NCI-H1105 treated with DMSO at 0.1 percent for 48 hours (cell line): Measurements from ENCODE around the gene PCMT1.
"Not testable (repeated sequence)": the region's sequence is repeated elsewhere in the genome, so short reads cannot be mapped to it uniquely, and the experiment has no call there.

ENCODE experiments used
- DNase-seq: peaks from one replicate; lab custom pipeline; 2025; lab: John Stamatoyannopoulos, UW

PCMT1 gene

DNA sequence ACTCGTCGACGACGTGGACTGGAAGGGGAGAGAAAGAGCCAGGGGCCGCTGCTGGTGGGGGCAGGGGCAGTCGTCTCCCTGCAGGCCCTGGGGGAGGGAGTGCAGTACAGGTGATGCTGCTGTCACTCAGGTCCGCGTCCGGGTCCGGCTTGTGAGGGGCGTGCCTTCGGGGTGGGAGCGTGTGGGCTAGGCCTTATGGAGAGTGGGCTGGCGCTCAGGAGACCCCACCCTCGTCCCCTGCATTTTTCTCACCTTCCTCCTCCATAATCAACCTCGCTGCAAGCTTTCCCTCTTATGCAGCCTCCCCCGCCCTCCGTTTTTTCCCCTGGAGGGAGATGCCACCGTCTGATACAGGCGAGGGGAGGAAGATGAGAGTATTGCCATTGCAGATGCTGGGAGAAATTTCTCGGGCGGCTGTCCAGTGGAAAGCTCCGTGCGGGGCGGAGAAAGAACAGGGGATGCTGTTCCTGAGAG lies 632 bp downstream of the PCMT1 start:
- peak; percentile 78 for DNase-seq

DNA sequence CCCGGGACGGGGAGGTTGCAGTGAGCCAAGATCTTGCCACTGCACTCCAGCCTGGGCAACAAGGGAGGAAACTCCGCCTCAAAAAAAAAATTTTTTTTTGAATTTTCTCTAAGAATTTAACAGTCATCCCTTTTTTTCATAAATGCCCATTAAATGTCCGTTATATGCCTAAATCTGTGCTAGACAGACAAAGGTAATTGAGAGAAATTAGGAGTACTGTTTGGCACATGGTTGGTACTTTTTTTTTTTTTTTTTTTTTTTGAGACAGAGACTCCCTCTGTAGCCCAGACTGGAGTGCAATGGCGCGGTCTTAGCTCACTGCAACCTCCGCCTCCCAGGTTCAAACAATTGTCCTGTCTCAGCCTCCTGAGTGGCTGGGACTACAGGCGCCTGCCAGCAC lies 1.7 kb downstream of the PCMT1 start:
- no peak for DNase-seq

DNA sequence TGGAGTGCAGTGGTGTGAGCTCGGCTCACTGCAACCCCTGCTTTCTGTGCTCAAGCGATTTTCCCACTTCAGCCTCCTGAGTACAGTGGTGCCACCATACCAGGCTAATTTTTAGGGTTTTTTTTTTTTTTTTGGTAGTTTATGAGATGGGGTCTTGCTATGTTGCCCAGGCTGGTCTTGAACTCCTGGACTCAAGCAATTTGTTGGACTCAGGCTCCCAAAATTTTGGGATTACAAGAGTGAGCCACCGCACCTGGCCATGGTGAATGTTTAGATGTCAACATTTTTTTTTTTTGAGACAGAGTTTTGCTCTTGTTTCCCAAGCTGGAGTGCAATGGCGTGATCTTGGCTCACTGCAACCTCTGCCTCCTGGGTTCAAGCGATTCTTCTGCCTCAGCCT lies 2.4 kb downstream of the PCMT1 start:
- DNase-seq: not testable (repeated sequence)

DNA sequence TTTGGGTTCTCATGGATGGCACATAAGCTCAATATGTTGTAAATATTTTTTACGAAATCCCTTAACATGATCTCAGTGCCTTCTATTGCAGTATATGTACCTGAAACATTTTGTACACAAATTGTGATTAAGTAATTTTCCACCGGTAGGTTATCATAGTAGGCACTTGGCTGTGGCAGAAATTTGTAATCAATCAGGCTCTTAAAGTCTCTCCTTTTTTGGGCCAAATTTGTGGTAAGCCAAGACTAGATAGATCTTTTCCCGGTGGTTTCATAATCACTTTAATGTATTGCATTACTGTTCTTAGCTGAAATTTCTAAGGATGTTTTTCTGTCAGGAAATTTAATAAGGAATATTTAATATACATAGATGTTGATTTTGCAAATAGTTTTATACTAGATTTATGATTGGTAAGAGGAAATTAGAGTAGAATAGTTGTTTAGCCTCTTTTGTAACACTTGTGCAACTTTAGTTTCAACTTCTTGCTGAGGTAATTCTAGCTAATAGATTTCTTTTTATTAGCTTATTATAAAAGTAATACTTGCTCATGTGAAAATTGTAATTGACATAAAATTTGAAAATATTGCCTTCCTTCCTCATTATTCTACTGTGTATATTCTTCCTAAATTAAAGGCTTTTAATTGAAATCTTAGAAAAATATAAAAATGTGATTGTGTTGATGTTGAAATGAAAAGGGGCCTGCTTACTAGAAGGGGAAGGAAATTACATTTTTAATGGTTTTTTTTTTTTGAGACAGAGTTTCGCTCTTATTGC lies 3.2 kb downstream of the PCMT1 start:
- DNase-seq: no peak

DNA sequence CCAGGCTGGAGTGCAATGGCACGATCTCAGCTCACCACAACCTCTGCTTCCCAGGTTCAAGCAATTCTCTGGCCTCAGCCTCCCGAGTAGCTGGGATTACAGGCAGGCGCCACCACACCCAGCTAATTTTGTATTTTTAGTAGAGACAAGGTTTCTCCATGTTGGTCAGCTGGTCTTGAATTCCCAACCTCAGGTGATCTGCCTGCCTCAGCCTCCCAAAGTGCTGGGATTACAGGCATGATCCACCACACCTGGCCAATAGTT lies 3.8 kb downstream of the PCMT1 start:
- DNase-seq: not testable (repeated sequence)

DNA sequence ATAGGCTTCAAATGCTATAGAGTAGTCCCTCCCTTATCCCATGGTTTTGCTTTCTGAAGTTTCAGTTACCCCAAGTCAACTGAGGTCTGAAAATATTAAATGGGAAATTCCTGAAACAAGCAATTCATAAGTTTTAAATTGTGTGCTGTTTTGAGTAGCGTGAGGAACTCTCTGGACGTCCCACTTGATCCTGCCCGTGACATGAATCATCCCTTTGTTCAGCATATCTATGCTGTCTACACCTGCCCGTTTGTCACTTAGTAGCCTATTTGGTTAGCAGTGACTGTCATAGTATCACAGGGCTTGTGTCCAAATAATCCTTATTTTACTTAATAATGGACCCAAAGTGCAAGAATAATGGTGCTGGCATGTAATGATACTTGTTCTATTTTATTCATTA lies 5.0 kb downstream of the PCMT1 start:
- no peak for DNase-seq

DNA sequence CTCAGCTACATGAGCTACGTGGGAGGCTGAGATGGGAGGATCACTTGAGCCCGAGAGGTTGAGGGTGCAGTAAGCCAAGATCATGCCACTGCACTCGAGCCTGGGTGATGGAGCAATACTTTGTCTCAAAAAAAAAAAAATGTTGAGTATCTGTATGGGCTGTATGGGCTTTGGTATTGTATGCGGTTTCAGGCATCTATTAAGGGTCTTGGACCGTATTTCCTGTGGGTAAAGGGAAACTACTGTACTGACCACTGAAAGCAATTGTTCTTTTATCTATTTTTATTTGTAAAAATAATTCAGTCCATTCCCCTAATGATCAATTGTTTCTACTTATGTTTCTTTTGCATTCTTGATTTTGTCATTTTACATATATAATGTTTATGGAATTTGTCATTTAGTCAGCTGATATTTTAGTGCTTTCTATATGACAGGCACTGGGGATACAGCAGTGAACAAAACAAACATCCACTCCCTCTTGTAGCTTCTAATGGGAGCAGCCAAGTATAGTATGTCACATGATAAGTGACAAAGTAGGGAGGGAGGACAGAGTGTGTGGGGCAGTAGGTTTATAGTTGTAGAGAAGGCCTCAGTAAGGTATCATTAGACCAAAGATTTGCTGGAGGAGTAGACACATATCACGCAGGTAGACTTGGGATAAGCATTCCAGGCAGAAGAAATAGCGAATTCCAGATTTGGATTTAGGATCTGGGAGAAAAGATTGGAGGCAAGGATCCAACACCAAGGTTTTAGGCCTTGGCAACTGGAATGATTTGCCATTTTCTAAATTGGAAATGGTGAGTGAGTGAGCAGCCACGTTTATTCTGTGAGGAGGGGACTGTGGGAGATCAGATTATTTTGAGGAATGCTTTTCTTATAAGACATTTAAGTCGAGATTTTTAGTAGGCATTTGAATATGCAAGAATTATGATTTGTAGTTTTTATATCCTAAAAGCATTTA lies 6.0 kb downstream of the PCMT1 start:
- DNase-seq: no peak

DNA sequence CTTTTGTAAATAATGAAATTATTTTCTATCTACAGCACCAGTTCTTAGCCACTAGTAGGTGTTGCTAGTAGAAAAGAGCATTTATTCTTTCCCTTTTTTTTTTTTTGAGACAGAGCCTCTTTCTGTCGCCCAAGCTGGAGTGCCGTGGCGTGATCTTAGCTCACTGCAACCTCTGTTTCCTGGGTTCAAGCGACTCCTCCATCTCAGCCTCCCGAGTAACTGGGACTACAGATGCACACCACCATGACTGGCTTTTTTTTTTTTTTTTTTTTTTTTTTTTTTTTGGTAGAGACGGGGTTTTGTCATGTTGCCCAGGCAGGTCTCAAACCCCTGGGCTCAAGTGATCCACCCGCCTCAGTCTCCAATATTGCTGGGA lies 6.7 kb downstream of the PCMT1 start:
- DNase-seq: no peak

DNA sequence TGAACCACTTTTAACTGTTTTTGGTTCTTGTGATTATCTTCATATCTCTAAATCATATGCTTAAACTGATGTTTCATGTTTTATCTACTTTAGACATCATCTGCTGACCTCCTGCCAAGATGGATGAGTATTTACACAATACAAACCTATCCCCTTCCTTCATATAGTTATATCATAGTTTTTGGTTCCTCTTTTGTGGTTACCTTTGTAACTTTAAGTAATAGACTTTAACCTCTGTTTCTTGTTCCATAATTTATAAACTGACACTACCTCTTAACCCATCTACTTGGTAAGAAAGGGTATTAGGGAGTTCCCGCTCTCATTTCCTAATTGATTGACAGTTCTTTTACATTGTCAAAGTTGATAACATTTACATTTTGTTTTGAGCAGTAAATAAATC lies 11.9 kb downstream of the PCMT1 start:
- DNase-seq: no peak

- DNase-seq: no peak
These were observed 14.3 kb downstream of the PCMT1 start for GRCh38 chr6:149763866-149764265.

GRCh38 chr6:149766156-149766769 lies 16.7 kb downstream of the PCMT1 start:
- no peak for DNase-seq

- no peak for DNase-seq
These were observed 20.1 kb downstream of the PCMT1 start for GRCh38 chr6:149769676-149770075.

GRCh38 chr6:149771185-149771584 lies 21.6 kb downstream of the PCMT1 start:
- no peak for DNase-seq

- no peak for DNase-seq
These were observed 22.4 kb downstream of the PCMT1 start for GRCh38 chr6:149771925-149772324.

DNA sequence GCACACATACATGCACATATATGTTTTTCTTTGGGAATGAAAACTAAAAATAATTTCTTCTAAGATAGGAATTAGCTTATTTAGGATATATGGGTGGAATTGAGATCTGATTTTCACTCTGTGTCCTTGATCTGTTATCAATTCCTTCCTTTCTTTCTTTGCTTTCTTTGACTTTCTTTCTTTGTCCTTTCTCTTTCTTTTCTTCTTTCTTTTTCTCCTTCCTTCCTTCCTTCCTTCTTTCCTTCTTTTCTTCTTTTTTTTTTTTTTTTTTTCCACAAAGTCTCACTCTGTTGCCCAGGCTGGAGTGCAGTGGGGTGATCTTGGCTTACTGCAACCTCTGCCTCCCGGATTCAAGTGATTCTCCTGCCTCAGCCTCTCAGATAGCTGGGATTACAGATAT lies 28.1 kb downstream of the PCMT1 start:
- DNase-seq: no peak

DNA sequence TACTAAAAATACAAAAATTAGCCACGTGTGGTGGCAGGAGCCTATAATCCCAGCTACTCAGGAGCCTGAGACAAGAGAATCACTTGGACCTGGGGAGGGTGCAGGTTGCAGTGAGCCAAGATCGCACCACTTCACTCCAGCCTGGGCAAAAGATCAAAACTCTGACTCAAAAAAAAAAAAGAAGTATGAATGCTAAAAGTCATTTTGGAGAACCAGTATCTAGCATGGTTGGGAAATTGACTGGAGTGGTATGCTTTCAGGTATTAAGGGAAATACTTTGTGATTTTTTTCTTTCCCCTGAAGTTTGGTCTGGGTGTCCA lies 30.1 kb downstream of the PCMT1 start:
- DNase-seq: no peak

- DNase-seq: no peak
These were observed 32.2 kb downstream of the PCMT1 start for GRCh38 chr6:149781715-149782114.

GRCh38 chr6:149782337-149782736 lies 32.8 kb downstream of the PCMT1 start:
- no peak for DNase-seq

DNA sequence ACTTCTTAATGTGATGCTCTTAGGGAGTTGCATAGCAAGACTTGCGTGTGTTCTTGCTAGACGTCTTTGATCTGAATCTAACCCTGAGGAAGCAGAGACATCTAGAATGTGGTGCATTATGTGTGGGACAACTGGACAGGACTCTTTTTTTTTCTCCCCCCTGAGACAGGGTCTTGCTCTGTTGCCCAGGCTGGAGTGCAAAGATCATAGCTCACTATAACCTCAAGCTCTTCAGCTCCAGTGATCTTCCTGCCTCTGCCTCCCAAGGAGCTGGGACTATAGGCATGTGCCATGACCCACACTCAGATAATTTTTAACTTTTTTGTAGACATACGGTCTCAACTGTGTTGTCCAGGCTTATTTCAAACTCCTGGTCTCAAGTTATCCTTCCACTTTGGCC lies 34.0 kb downstream of the PCMT1 start:
- no peak for DNase-seq

- no peak for DNase-seq
These were observed 56.6 kb downstream of the PCMT1 start for GRCh38 chr6:149806127-149806526.

DNA sequence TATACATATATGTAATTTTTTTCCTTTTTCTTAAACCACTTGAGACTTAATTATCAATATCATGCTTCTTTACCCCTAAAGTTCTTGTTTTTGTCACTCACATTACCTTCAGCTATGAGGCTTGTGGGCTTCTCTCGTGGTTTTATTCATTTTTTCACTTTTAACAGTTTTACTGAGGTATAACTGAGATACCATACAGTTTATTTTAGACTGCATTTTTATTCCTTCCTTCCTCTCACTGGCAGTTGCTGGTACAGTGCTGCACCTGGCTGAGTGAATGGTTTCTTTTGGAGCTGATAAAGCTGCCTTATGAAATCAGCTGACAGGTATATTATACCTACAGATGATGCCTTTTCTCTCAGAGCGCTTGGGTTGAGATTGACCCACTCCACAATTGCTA lies 60.3 kb downstream of the PCMT1 start:
- DNase-seq: no peak

DNA sequence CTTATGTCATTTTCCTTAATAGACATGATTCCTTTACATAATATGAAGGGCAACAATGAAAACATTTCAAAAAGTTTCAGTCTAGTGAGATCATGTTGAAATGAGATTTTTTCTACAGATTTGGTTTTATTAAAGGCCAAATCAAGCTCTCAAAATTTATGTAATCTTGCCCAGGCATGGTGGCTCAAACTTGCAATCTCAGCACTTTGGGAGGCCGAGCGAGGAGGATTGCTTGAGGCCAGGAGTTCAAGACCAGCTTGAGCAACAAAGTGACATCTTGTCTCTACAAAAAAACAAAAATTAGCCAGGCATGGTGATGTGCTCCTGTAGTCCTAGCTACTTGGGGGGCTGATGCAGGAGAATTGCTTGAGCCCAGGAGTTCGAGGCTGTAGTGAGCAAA lies 63.8 kb downstream of the PCMT1 start:
- DNase-seq: no peak

DNA sequence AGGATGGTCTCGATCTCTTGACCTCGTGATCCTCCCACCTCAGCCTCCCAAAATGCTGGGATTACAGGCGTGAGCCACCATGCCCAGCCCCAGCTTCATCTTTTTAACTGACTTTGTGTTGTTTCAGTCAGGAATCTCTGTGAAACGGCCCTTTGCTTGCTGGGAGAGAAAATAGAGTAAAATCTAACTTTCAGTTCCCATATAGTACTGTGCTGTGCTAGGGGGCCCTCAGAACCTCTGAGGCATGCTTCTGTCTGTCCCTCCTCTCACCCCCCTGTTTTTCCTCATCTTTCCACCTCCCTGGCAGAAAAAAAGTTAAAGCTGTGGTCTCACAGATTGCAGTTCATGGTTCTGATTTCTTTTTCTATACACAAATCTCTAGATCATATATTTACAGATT lies 66.2 kb downstream of the PCMT1 start:
- DNase-seq: no peak
